ENCODE data around the gene PUS7.

DNA sequence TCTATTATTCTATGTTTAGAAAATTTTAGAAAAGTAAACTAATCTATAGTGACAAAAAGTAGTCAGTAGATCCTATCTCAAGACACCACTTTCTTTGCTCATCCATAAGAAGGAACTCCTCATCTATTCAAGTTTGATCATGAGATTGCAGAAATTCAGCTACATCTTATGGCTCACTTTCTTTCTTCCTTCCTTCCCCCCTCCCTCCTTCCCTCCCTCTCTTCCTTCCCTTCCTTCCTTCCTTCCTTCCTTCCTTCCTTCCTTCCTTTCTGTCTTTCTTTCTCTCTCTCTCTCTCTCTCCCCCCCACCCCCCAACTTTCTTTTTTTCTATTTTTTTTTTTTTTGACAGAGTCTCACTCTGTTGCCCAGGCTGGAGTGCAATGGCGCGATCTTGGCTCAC, 98.1 kb downstream of the PUS7 start:
- TF ChIP-seq CTCF (IDR thresholded peaks at IDR 0.05) (no peak), POLR2A (IDR thresholded peaks at IDR 0.05) (no peak)
